SK-N-SH treated with all-trans-retinoic acid at 6 μM for 48 hours (cell line): ENCODE measurements around the gene IFNL2.
"Not testable (repeated sequence)": the region's sequence is repeated elsewhere in the genome, so short reads cannot be mapped to it uniquely, and the experiment has no call there.

Experiments
- ISL1 ChIP-seq: fragments of 250-450 bp; sonication (Bioruptor Pico); IDR thresholded peaks from 2 replicates; pipeline ENCODE4 v2.1.2; 2022; ENCODE audit warnings: mild to moderate bottlenecking, moderate library complexity
- SNAI2 ChIP-seq: fragments of 250-450 bp; sonication (Bioruptor Pico); IDR thresholded peaks from 2 replicates; pipeline ENCODE4 v1.5.0; 2020; ENCODE audit warnings: mild to moderate bottlenecking, moderate library complexity
- TCF4 ChIP-seq: fragments of 250-450 bp; sonication (Bioruptor Pico); IDR thresholded peaks from 2 replicates; pipeline ENCODE4 v1.8.0; 2021; ENCODE audit warnings: mild to moderate bottlenecking, moderate library complexity, borderline replicate concordance
- ZFP3 ChIP-seq: fragments of 250-450 bp; sonication (Bioruptor Pico); IDR thresholded peaks from 2 replicates; pipeline ENCODE4 v1.5.0; 2020; ENCODE audit warnings: mild to moderate bottlenecking, moderate library complexity

- not testable (repeated sequence) for TF ChIP-seq ISL1; ZFP3 (CRISPR knock-in tag); SNAI2 (CRISPR knock-in tag); TCF4 (CRISPR knock-in tag)
Measured at GRCh38 chr19:39219108-39219507, 49.1 kb upstream of the IFNL2 start.
